GM19351 (cell line): ENCODE measurements around the gene WDSUB1.

Experiments used
- ATAC-seq: cut with Tn5 transposase; IDR thresholded peaks from one replicate; pipeline ENCODE4 v1.9.1; 2021; ENCODE audit warnings: mild to moderate bottlenecking, moderate library complexity; ENCODE audit not compliant: unreplicated experiment

Gene WDSUB1

DNA sequence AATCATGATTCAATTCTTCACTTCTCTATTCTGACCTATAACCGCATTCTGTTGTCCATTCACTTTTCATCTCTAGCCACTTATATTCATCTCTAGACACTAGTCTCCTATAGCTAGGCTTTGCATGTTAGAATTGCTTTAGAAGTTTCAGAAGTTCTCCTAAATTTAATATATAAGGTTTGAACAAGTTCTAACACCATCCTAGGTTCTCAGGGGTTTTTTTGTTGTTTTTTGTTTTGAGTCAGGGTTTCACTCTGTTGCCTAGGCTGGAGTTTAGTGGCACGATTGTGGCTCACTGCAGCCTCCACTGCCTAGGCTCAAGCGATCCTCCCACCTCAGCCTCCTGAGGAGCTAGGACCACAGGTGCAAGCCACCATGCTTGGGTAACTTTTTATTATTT, 19.9 kb downstream of the WDSUB1 start:
- ATAC-seq, result no peak

DNA sequence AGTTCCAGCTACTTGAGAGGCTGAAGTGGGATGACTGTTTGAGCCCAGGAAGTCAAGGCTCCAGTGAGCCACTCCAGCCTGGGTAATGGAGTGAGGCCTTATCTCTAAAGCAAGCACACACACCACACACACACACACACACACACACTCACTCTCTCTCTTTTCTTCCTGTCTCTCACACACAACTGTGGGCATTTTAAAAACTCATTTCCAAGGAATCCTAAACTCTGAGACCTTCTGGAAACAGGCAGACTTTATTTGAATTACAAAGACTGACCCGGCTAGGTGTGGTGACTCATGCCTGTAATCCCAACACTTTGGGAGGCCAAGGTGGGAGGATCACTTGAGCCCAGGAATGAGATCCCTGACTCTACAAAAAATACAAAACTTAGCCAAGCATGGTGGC, 21.3 kb downstream of the WDSUB1 start:
- no peak for ATAC-seq

DNA sequence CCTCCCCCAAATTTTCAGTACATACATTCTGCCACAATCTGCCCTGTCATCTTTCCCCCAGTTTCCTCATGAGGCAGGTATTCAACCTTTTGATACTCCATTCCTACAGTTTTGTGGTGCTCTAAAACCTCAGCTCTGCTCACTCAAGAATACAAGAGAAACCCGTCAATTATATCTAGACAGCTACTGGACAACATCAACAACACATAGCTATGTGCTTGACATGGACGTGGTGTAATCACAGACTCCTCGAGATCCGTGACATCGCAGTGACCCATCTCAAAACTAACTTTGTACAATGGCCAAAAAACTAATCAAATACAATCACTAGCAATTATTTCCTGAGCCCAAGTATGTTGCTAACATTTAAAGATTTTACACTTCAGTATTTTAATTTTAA, 23.6 kb downstream of the WDSUB1 start:
- ATAC-seq, result no peak

DNA sequence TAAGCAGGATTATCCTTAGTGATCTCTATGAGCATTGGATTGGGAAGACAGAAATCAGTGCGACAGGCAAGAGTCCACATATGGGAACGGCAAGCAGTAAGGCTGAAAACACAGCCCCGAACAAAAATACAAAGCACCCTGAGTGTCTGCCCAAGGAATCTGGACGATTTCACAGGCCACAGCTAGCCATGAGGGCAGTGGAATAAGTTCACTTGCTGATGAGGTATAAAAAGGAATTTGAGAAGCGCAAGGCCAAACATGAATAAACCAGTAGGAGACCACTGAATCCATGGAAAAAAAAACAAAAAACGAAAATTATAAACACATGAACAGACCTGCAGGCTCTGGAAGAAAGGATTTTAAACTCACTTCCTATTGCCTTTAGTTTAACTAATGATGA, 24.3 kb downstream of the WDSUB1 start:
- no peak for ATAC-seq

DNA sequence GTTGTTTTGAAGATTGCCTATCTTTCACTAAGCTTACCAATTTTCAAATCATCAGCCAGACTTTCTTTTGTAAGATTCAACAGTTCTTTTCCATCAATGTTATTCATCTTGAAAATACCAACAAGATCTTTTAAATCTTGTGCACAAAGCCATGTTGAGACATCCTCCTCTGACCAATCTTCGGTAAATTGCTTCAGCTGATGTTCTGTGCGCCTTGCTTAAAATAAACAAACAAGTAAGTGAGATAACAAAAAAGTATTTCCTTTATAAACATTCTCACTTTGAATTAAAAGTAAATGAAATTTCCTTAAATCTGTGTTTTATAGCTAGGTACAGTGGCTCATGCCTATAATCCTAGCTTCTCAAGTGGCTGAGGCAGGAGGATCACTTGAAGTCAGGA, 30.3 kb downstream of the WDSUB1 start:
- no peak for ATAC-seq

DNA sequence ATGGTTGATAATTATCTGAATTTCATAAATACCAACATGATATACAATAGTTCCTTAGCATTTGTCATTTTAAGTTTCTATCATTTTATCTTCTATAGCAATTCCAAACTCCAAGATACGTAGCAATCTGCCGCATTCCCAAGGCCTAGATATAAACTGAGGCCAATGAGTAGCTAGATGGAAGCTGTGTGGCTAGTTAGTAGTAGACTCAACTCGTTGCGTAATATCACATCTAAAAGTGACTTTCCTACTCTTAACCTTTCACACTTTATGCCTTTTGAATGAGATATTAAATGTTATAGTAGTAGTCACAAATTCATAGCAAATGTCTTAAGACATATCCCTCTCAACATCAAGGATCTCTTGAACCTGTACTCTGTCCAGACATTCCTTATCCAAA, 33.6 kb downstream of the WDSUB1 start:
- ATAC-seq, result no peak

DNA sequence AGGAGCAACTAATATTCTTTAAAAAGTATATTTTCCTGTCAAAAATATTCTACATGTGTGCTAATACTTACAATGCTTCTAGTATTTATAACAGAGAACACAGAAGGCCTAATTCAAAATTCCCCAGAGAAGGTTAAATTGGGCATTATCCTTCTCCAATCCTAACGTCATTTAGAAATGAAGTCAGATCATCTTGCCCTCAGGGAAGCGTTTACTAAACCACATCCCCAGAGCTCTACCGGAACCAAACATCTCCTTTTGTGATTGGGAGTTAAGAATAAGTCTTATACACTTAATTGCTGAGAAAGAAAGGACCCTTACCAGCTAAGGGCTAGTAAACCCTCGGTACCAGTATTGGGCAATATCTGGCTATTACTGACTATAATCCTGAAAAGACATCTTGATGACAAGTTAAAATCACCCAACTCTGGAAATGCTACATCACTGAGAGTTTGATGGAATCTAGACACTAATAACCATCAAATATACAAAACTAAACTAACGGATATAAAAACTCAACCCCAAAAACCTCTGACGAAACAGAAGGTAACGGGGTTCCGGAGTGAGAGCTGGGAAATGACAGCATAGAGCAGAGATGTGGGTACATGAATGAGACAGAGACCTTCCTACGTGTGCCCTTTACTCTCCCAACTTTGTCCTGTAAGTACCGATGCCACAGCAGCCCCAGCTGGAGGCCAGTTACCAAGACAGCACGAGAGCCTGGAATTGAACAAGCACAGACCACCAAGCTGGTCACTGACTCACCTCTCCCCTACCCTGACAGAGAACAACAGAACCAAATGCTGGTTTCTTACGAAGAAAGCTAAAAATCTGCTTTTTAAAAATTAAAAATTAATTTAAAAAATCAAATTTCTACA, 35.0 kb downstream of the WDSUB1 start:
- ATAC-seq, result no peak

DNA sequence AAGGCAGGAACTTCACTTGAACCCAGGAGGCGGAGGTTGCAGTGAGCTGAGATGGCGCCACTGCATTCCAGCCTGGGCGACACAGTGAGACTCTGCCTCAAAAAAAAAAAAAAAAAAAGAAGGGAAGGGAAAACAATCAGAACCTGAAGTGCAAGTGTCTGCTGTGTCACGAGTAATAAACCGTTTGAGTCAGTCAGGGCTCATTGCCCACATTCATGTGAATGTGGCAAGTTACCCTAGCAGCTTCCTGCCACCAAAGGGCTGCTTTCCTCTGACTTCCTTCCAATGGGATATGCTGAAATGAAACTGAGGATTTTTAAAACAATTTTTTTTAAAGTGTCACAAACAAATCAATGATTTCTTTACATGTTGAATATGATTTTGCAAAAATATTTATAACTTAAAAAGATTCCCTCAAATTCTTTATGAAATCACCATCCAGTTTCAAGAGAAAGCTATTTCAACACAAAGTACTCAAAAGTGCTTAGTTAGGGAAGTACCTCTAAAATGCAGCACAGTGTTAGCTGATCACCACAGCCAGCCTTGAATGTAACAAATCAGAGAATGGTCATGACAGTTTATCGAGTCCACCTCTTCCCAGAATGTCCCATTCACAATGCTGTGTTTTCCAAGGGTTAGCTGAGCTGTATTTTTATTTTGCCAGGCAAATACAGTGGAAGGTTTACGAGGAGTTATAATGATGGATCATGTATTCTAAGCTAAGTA, 36.4 kb downstream of the WDSUB1 start:
- no peak for ATAC-seq

DNA sequence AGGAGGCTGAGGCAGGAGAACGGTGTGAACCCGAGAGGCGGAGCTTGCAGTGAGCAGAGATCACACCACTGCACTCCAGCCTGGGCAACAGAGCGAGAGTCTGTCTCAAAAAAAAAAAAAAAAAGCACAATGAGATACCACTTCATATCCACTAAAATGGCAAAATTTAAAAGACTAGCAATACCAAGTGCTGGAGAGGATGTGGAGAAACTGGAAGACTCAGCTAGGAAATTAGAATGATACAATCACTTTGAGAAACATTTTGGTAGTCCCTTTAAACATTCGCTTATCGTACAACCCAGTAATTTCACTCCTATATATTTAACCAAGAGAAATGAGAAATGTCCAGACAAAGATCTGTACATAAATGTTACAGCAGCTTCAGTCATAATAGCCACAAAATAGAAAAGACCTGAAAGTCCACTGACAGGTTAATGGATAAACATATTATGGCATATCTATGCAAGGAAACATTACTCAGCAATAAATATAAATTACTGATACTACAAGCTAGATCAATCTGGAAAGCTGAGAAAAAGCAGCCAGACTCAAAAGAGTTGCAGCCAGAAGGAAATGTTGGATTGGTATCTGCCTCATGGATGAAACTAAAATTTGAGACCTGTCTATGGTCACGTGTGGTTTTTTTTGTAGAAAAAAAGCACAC, 40.0 kb downstream of the WDSUB1 start:
- no peak for ATAC-seq

DNA sequence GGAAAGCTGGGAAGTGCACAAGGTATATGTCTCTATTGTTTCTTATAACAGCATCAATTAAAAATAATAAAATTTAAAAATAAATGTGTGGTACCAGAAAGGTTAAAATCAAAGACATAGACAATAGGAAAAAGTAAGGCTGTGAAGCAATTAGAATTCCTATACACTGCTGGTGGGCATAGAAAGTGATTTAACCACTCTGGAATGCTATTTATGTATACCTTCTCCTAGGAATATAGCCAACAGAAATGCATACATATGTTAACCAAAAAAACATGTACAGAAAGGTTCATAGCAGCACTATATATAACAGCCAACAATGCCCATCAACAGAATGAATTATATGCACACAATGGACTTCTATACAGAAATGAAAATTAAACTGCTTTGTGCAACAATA, 43.0 kb downstream of the WDSUB1 start:
- no peak for ATAC-seq

DNA sequence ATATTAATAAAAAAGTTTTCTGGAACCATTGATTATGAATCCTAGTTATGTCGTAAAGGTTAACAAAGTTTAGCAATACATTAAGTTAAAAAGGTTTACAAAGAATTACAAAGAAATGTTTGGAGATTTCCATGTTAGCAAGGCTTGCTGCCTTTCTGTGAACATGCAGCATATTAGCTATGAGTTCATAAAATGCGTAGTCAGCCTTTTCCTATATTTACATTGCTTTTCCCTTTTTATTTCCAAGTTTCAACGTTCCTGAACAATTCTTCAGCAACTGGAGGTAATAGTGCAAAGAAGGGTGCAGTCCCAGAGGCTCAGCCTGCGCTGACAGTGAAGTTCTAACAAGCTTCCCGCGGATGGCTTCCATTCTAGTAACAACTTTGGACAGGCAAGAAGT, 51.6 kb downstream of the WDSUB1 start:
- no peak for ATAC-seq

DNA sequence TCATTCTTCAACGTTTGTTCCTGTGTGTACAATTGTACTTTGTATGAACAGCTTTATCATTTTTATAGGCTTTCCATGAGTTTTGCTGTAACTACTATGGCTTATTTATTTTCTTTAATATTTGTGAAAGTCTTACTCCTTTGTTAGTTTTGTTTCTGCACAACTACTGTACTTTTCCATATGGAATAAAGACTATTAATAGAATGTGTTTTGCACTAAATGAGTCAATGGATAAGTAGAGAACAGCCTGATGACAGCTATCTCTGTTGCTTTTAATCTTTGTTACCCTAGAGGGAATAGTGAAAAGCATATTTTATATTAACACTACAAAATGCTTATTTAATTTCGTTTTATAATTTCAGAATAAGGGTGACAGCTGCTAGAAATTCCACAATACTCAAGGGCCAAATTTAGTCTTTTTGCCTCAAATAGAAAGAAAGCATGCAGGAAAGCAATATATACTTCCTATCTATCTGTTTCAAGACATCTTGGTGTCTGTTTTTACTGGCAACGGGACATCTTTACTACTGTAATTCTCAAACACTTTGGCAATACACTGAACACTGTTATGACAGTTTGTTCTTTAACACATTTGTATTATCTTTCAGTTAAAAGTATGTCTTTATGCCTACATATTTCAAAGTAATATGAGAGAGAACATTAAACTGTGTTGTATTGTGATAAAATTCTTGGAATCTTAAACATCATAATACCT, 53.9 kb downstream of the WDSUB1 start:
- ATAC-seq, result no peak

DNA sequence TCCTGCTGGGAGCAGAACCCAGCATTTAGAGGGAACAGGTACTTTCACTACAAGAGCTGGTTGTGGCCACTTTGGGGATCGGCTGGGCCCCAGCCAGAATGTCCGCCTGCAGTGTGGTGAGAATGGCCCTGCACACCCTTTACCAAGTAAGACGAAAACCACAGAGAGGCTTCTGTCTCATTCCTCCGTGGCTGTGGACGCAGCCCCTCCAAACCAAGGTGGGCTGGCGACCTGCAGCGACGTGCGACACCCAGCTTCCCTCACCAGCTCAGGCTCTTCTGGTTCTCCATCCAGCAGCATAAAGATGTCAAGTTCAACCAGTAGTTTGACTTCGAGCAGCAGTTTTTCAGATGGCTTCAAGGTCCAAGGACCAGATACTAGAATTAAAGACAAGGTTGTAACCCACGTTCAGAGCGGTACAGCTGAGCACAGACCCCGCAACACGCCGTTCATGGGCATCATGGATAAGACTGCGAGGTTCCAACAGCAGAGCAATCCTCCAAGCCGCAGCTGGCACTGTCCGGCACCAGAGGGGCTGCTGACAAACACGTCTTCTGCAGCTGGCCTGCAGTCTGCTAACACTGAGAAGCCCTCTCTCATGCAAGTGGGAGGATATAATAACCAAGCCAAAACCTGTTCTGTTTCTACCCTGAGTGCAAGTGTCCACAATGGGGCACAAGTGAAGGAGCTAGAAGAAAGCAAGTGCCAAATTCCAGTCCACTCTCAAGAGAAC, 56.2 kb downstream of the WDSUB1 start:
- no peak for ATAC-seq

DNA sequence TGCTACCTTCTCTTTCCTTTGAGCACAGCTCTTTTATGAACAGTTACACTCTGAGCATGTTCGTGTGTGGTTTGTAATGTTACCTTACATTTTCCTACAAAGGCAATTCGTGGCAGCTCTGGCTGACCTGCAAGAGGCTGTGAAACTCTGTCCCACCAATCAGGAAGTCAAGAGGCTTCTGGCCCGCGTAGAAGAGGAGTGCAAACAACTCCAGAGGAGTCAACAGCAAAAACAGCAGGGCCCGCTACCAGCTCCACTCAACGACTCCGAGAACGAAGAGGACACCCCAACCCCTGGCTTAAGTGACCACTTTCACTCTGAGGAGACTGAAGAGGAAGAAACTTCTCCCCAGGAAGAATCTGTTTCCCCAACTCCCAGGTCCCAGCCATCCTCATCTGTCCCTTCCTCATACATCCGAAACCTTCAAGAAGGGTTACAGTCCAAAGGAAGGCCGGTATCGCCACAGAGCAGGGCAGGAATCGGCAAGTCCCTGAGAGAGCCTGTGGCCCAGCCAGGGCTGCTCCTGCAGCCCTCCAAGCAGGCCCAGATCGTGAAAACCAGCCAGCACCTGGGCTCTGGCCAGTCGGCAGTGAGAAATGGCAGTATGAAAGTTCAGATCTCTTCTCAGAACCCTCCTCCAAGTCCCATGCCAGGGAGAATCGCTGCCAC, 56.9 kb downstream of the WDSUB1 start:
- no peak for ATAC-seq

DNA sequence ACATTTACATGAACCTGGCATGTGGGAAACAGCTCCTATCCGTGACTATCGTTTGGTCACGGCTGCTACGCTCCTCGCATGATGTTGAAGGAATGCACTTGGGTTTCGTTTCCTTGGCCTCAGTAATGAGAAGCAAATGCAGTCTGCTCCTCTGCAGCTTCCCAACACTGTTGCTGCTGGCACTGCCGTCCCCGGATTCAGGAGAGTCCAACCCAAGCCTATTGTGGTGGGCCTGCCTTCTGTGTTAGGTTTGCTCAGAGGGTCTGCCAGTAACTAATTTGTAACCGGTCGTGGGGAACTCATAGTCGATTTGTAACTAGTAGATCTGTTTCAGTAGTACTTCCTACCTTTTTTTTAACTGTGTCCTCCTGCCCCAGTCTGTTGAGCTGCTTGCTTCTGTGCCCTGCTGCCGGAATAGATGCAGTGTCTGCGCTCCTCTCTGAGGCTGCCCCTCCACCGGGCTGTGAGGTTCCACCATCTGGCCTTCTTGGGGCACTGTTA, 58.4 kb downstream of the WDSUB1 start:
- no peak for ATAC-seq

DNA sequence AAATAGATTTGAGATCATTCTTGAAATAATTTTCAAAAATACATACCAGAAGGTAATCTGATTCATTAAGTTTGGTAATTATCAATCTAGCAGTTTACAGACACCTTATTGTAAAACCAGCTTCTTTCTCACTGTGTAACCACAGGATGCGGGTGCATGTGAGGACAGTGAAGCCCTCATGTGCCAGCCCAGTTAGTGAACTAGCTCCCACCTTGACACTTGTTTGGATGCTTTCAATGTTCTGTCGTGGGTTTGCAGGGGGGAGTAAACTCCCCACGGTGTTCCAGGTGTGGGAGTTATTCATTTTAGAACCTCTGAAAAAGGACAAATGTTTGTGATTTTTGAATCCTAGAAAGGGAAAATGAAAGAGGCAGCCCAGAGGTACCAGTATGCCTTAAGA, 59.0 kb downstream of the WDSUB1 start:
- ATAC-seq, result no peak

DNA sequence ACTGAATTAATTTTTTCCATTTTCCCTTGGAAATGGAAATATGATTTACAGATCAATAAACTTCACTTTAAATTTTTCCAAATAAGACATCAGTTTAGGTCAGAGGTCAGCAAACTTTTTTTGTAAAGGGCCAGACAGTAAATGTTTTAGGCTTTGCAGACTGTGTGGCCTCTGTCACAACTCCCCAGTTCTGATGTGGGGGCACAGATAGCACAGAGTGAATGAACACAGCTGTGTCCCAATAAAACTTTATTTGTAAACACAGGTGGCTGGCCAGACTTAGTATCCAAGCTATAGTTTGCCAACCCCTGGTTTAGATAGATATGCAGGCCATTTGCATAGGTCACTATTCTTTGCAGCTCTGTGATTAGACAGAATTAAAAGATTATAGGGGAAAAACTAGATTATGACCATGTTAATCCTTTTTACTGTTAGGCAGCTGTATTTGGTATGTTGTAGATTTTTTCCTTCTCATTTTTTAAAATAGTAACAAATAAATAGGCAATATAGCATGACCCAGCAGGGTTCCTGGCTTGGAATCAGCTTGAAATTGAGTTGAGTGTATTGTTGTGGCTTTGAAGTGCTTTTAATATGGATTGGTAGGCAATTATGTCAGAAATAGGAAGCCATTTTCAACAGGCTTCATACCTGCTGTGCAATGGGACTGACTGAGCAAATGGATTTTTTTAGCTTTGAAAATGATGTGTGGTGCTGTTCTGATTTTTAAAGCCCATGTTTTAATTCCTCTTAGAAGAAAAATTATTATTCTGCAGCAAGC, 59.7 kb downstream of the WDSUB1 start:
- no peak for ATAC-seq

DNA sequence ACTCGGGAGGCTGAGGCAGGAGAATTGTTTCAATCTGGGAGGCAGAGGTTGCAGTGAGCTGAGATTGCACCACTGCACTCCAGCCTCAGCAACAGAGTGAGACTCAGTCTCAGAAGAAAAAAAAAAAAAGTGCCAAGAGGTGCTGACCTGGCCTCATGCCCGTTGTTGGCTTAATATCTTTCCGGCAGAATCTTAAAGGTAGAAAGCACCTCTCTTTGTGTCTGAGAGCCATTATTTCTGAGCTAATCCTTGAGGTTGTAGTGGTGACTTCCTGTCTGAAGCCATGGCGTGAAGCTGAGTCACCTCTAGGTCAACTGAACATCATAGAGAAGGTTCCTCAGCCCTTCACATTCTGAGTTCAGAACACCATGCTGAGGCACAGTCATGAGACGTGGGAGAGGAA, 60.4 kb downstream of the WDSUB1 start:
- no peak for ATAC-seq
